Measurements from ENCODE around the gene PLA2R1.
A peak's percentile ranks its signal among the peaks of the same experiment; 100 is the strongest.
"Not testable (repeated sequence)": the region's sequence is repeated elsewhere in the genome, so short reads cannot be mapped to it uniquely, and the experiment has no call there.

The PLA2R1 gene

GRCh38 chr2:159995038-159995437, 67.4 kb downstream of the PLA2R1 start:
- no peak for DNase-seq (ENCODE audit: insufficient read length)
- FAIRE-seq = no peak
- no peak for TF ChIP-seq POLR2AphosphoS5 (IDR thresholded peaks at IDR 0.05; ENCODE audit: low read depth, low read length)

GRCh38 chr2:159989249-159989648, 73.2 kb downstream of the PLA2R1 start:
- no peak for DNase-seq (ENCODE audit: insufficient read length)
- no peak for TF ChIP-seq TAF1 (IDR thresholded peaks at IDR 0.05; ENCODE audit: borderline replicate concordance, low read depth, low read length)
- no peak for TF ChIP-seq POLR2A (IDR thresholded peaks at IDR 0.05; ENCODE audit: low read depth, low read length)
- no peak for TF ChIP-seq POLR2AphosphoS5 (IDR thresholded peaks at IDR 0.05; ENCODE audit: low read depth, low read length)
- no peak for FAIRE-seq

- TF ChIP-seq POLR2AphosphoS5 (IDR thresholded peaks at IDR 0.05; ENCODE audit: low read depth, low read length) = no peak
- no peak for TF ChIP-seq TAF1 (IDR thresholded peaks at IDR 0.05; ENCODE audit: borderline replicate concordance, low read depth, low read length)
- no peak for TF ChIP-seq POLR2A (IDR thresholded peaks at IDR 0.05; ENCODE audit: low read depth, low read length)
- no peak for DNase-seq (ENCODE audit: insufficient read length)
- FAIRE-seq = no peak
Observed at GRCh38 chr2:159988412-159988970, 73.9 kb downstream of the PLA2R1 start.

GRCh38 chr2:159987181-159987580, 75.2 kb downstream of the PLA2R1 start:
- no peak for TF ChIP-seq POLR2AphosphoS5 (IDR thresholded peaks at IDR 0.05; ENCODE audit: low read depth, low read length)
- no peak for TF ChIP-seq POLR2A (IDR thresholded peaks at IDR 0.05; ENCODE audit: low read depth, low read length)
- no peak for TF ChIP-seq TAF1 (IDR thresholded peaks at IDR 0.05; ENCODE audit: borderline replicate concordance, low read depth, low read length)

GRCh38 chr2:159985656-159986055, 76.8 kb downstream of the PLA2R1 start:
- no peak for FAIRE-seq
- no peak for DNase-seq (ENCODE audit: insufficient read length)
- no peak for TF ChIP-seq TAF1 (IDR thresholded peaks at IDR 0.05; ENCODE audit: borderline replicate concordance, low read depth, low read length)
- TF ChIP-seq POLR2A (IDR thresholded peaks at IDR 0.05; ENCODE audit: low read depth, low read length) = no peak
- TF ChIP-seq POLR2AphosphoS5 (IDR thresholded peaks at IDR 0.05; ENCODE audit: low read depth, low read length) = no peak

More at GRCh38 chr2:159987181-159987580, 75.2 kb downstream of the PLA2R1 start:
- DNase-seq (ENCODE audit: insufficient read length) = no peak
- FAIRE-seq = no peak

- FAIRE-seq = no peak
- TF ChIP-seq TAF1 (IDR thresholded peaks at IDR 0.05; ENCODE audit: borderline replicate concordance, low read depth, low read length) = no peak
- TF ChIP-seq POLR2A (IDR thresholded peaks at IDR 0.05; ENCODE audit: low read depth, low read length) = no peak
- no peak for TF ChIP-seq POLR2AphosphoS5 (IDR thresholded peaks at IDR 0.05; ENCODE audit: low read depth, low read length)
- no peak for DNase-seq (ENCODE audit: insufficient read length)
Observed at GRCh38 chr2:159984034-159984433, 78.4 kb downstream of the PLA2R1 start.

GRCh38 chr2:159982842-159983785, 79.3 kb downstream of the PLA2R1 start:
- FAIRE-seq (no peak), DNase-seq (ENCODE audit: insufficient read length) (no peak)
- TF ChIP-seq POLR2A (IDR thresholded peaks at IDR 0.05; ENCODE audit: low read depth, low read length) = no peak
- TF ChIP-seq TAF1 (IDR thresholded peaks at IDR 0.05; ENCODE audit: borderline replicate concordance, low read depth, low read length) = no peak
- no peak for TF ChIP-seq POLR2AphosphoS5 (IDR thresholded peaks at IDR 0.05; ENCODE audit: low read depth, low read length)

GRCh38 chr2:159982270-159982669, 80.1 kb downstream of the PLA2R1 start:
- FAIRE-seq (peak; percentile 70), DNase-seq (ENCODE audit: insufficient read length) (no peak)
- TF ChIP-seq POLR2AphosphoS5 (IDR thresholded peaks at IDR 0.05; ENCODE audit: low read depth, low read length) (no peak), POLR2A (IDR thresholded peaks at IDR 0.05; ENCODE audit: low read depth, low read length) (no peak), TAF1 (IDR thresholded peaks at IDR 0.05; ENCODE audit: borderline replicate concordance, low read depth, low read length) (no peak)

- DNase-seq (ENCODE audit: insufficient read length) (no peak), FAIRE-seq (no peak)
- TF ChIP-seq TAF1 (IDR thresholded peaks at IDR 0.05; ENCODE audit: borderline replicate concordance, low read depth, low read length) = no peak
Observed at GRCh38 chr2:159976527-159977160, 85.8 kb downstream of the PLA2R1 start.

- DNase-seq (ENCODE audit: insufficient read length) (no peak), FAIRE-seq (no peak)
- TF ChIP-seq POLR2AphosphoS5 (IDR thresholded peaks at IDR 0.05; ENCODE audit: low read depth, low read length) = no peak
- TF ChIP-seq TAF1 (IDR thresholded peaks at IDR 0.05; ENCODE audit: borderline replicate concordance, low read depth, low read length) = no peak
- TF ChIP-seq POLR2A (IDR thresholded peaks at IDR 0.05; ENCODE audit: low read depth, low read length) = no peak
Observed at GRCh38 chr2:159973325-159973724, 89.1 kb downstream of the PLA2R1 start.

- TF ChIP-seq TAF1 (IDR thresholded peaks at IDR 0.05; ENCODE audit: borderline replicate concordance, low read depth, low read length) = no peak
- TF ChIP-seq POLR2AphosphoS5 (IDR thresholded peaks at IDR 0.05; ENCODE audit: low read depth, low read length) = no peak
- no peak for TF ChIP-seq POLR2A (IDR thresholded peaks at IDR 0.05; ENCODE audit: low read depth, low read length)
- no peak for DNase-seq (ENCODE audit: insufficient read length)
- peak; percentile 36 for FAIRE-seq
Observed at GRCh38 chr2:159971365-159972152, 90.9 kb downstream of the PLA2R1 start.

GRCh38 chr2:159970548-159970947, 91.9 kb downstream of the PLA2R1 start:
- DNase-seq (ENCODE audit: insufficient read length); FAIRE-seq: not testable (repeated sequence)

Data from GM12892 (cell line).